HG03442 (cell line): Measurements from ENCODE around the gene C1orf216.
"Not testable (repeated sequence)": the region's sequence is repeated elsewhere in the genome, so short reads cannot be mapped to it uniquely, and the experiment has no call there.

Experiments used
- ATAC-seq: cut with Tn5 transposase; IDR thresholded peaks from one replicate; pipeline ENCODE4 v1.9.1; 2021; ENCODE audit warnings: mild to moderate bottlenecking, moderate library complexity; ENCODE audit not compliant: unreplicated experiment

C1orf216 gene

GRCh38 chr1:35707601-35708440 lies 10.9 kb downstream of the C1orf216 start:
- ATAC-seq = no peak

DNA sequence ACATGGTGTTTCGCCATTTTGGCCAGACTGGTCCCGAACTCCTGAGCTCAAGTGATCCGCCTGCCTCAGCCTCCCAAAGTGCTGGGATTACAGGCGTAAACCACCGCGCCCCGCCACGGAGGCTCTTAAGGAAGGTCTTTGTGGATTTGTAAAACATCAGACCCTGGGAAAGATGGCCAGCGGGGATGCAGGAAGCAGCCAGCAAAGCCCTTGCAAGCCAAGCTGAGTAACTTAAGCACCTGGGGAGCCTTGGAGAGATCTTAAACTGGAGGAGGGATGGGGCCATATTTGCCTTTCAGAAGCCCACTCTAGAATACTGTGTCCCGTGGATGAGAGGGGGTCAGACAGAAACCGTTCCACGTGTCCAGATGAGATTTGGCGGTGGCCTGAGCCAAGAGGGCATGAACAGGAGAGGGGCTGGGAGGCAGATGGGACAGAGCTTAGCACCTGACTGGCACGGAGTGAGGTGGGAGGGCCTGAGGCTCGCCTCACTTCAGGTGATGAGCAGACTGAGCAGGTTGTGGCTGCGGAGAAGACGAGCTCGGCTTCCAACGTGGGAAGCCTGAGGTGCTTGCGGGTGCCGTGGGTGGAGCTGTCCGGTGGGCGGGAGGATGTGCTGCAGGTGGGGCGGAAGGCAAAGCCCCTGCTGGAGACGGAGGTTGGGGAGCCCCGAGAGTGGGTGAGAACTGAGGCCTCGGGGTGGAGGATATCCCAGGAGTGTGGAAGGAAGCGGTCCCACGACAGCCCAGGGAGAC lies 11.7 kb downstream of the C1orf216 start:
- ATAC-seq = no peak

GRCh38 chr1:35702508-35702907 lies 16.2 kb downstream of the C1orf216 start:
- no peak for ATAC-seq

DNA sequence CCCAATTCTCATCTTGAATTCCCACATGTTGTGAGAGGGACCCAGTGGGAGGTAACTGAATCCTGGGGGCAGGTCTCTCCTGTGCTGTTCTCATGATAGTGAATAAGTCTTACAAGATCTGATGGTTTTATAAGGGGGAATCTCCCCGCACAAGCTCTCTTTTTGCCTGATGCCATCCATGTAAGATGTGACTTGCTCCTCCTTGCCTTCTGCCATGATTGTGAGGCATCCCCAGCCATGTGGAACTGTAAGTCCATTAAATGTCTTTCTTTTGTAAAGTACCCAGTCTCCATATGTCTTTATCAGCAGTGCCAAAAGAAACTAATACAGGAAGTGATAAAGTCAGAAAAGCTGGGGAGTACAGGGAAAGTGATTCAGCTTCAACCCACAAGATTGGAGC lies 19.5 kb downstream of the C1orf216 start:
- not testable (repeated sequence) for ATAC-seq

DNA sequence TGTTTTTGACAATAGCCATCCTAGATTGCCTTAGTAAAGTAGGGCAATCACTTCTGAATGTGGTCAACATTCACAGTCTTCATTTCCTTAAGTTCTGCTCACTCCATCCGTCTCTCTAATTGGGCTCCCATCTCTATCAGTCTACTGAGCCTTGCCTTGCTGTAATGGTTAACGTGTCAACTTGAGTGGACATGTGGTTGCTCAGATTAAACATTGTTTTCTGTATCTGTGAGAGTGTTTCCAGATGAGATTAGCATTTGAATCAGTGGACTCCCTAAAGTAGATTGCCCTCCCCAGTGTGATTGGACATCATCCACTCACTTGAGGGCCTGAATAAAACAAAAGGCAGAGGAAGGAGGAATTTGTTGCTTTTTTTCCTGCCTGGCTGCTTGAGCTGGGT lies 26.4 kb downstream of the C1orf216 start:
- ATAC-seq = no peak

DNA sequence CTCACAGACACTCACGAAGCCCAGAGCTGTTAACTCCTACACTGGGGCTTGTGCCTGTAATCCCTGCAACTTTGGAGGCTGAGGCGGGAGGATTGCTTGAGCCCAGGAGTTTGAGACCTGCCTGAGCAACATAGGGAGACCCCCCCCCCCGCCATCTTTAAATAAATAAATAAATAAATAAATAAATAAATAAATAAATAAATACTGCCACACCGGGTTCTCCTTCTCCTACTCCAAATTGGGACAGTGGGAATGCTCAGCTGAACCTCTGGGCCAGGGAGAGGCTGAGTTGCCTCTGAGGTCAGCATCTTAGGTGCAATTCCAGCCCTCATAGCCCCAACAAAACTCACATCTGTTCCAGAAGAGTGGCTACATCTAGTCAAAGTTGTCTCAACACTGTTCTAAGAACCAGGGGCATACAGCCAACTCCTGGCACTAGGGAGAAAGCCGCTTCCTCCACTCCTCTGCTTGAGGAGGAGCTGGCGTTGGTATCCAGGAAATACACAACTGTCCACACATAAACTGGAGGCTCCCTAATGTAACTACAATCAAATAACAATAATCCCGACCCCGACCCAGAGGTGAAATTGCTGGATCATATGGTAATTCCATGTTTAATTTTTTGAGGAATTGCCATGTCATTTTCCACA lies 27.0 kb downstream of the C1orf216 start:
- ATAC-seq = no peak

DNA sequence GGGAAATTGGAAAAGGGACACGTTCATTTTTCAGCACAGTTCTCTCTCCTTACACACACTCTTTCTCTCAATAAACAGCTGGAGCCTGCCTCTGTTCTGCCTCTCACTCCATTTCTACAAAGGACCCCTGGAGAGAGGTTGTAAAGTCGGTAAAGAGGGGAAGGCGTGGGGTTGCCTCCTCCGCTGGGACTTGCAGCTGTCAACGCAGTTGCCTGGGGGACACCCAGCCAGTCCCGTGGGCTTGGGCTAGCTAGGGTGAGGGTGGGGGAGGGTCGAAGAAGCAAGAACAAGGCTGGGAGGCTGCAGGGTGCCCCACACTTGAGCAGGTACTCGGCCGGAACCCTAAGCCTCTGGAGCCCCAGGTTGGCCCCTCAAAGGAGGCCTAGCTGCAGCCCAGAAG lies 27.6 kb downstream of the C1orf216 start:
- no peak for ATAC-seq

DNA sequence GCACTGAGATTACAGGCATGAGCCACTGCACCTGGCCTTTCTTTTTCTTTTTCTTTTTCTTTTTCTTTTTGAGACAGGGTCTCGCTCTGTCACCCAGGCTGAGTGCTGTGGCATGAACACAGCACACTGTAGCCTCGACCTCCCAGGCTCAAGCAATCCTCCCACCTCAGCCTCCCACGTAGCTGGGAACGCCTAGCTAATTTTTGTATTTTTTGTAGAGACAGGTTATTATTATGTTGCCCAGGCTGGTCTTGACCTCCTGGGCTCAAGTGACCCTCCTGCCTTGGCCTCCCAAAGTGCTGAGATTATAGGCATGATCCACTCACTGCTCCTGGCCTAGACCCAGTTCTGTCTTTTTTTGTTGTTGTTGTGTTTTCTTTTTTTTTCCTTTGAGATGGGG lies 28.6 kb downstream of the C1orf216 start:
- ATAC-seq = not testable (repeated sequence)

GRCh38 chr1:35688161-35688560 lies 30.5 kb downstream of the C1orf216 start:
- ATAC-seq = no peak

DNA sequence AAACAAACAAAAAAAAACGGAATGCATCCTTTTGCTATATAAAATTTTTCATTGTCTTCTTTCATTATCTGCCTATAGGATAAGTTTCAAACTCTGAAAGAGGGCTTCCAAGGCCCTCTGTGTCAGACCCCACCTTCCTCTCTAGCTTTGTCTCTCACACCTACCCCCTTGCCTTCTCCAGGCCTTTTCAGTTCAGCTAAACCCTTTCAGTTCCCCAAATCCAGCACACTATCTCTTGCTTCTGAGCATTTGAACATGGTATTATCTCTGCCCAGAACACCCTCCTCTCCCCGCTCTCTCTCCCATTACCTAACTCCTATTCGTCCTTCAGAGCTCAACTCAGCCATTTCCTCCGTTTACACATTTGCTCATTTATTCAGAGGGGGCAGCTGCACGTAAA lies 35.7 kb downstream of the C1orf216 start:
- no peak for ATAC-seq

- ATAC-seq = no peak
These were observed 38.4 kb downstream of the C1orf216 start for GRCh38 chr1:35680271-35680670.

DNA sequence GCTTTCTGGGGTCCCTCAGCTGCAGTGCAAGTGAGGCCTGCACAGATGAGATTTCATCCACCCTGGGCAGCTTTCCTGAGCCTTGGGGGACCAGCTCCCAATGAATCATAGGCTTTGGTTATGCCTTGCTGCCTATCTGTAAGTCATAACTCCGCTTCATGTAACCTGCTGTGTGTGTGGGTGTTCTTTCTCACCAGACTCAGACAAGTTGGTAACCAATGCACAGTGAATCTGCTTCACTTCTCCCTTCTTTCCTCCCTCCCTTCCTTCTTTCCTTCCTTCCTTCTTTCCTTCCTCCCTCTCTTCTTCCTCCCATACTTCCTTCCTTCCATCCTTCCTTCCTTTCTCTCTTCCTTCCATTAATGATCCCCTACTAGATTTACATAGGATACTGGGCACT lies 42.9 kb downstream of the C1orf216 start:
- ATAC-seq = no peak

- no peak for ATAC-seq
These were observed 44.6 kb downstream of the C1orf216 start for GRCh38 chr1:35674111-35674510.

- no peak for ATAC-seq
These were observed 46.6 kb downstream of the C1orf216 start for GRCh38 chr1:35672116-35672515.

DNA sequence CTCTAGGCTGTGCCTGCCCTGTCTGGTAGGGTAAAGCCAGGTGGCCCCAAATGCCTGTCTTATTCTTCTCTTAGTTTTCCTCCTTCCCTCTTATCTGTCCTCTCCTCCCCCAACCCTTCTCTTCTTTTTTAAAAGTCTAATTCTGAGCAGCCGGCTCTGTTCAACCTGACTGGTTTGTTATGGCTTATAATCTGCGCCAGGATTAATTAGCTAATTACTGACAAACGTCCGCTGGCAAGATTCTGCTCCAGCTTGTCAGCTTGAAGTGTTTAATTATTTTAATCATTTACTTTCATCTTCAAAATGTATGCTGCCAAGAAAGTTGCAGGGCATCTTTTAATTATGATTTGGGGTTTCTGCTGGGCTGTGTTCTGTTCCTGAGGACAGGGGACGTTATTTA lies 50.2 kb downstream of the C1orf216 start:
- no peak for ATAC-seq

- ATAC-seq = no peak
These were observed 51.8 kb downstream of the C1orf216 start for GRCh38 chr1:35666916-35667315.

- ATAC-seq = no peak
These were observed 52.5 kb downstream of the C1orf216 start for GRCh38 chr1:35666216-35666615.
